ENCODE measurements around the gene GATA3.

GATA3 gene

GRCh38 chr10:8034466-8035005, 20.0 kb upstream of the GATA3 start:
- H3K36me3 Mint-ChIP-seq (ENCODE audit: low read depth) = peaks cover 4% of the 10 kb centered on the region
- ATAC-seq (no peak), DNase-seq (peak; percentile 9)
- no peak overlapping the region for H3K27ac Mint-ChIP-seq
- peaks cover 15% of the 10 kb centered on the region for H3K4me1 Mint-ChIP-seq
- peaks cover 65% of the 10 kb centered on the region for H3K27me3 Mint-ChIP-seq
- peaks cover 5% of the 10 kb centered on the region for H3K9me3 Mint-ChIP-seq
- no peak overlapping the region for H3K4me3 Mint-ChIP-seq

GRCh38 chr10:8035006-8035640, 19.4 kb upstream of the GATA3 start:
- no peak for DNase-seq
- Mint-ChIP-seq H3K27me3 (peaks cover 71% of the 10 kb centered on the region), H3K4me3 (peak overlapping the region; percentile 55), H3K27ac (peak overlapping the region; percentile 23), H3K4me1 (peaks cover 15% of the 10 kb centered on the region), H3K36me3 (ENCODE audit: low read depth) (peaks cover 4% of the 10 kb centered on the region), H3K9me3 (peaks cover 5% of the 10 kb centered on the region)
- no peak for ATAC-seq

- Mint-ChIP-seq H3K27ac (peak overlapping the region; percentile 23), H3K4me1 (peaks cover 15% of the 10 kb centered on the region), H3K9me3 (peaks cover 5% of the 10 kb centered on the region), H3K27me3 (peaks cover 78% of the 10 kb centered on the region), H3K4me3 (peak overlapping the region; percentile 55), H3K36me3 (ENCODE audit: low read depth) (peaks cover 4% of the 10 kb centered on the region)
- ATAC-seq = no peak
- DNase-seq = no peak
Observed at GRCh38 chr10:8035641-8036470, 18.6 kb upstream of the GATA3 start.

- Mint-ChIP-seq H3K27me3 (peaks cover 81% of the 10 kb centered on the region), H3K36me3 (ENCODE audit: low read depth) (peaks cover 4% of the 10 kb centered on the region), H3K9me3 (peaks cover 5% of the 10 kb centered on the region), H3K27ac (no peak overlapping the region), H3K4me1 (peaks cover 15% of the 10 kb centered on the region), H3K4me3 (no peak overlapping the region)
- ATAC-seq (no peak), DNase-seq (peak; percentile 6)
Observed at GRCh38 chr10:8036506-8037198, 17.8 kb upstream of the GATA3 start.

- H3K27ac Mint-ChIP-seq = no peak overlapping the region
- no peak overlapping the region for H3K4me3 Mint-ChIP-seq
- H3K27me3 Mint-ChIP-seq = peaks cover 83% of the 10 kb centered on the region
- peaks cover 20% of the 10 kb centered on the region for H3K4me1 Mint-ChIP-seq
- DNase-seq = no peak
- H3K9me3 Mint-ChIP-seq = peaks cover 5% of the 10 kb centered on the region
- no peak for ATAC-seq
- H3K36me3 Mint-ChIP-seq (ENCODE audit: low read depth) = peaks cover 4% of the 10 kb centered on the region
Observed at GRCh38 chr10:8037199-8037801, 17.2 kb upstream of the GATA3 start.

GRCh38 chr10:8037941-8038894, 16.3 kb upstream of the GATA3 start:
- ATAC-seq = no peak
- H3K27me3 Mint-ChIP-seq = peaks cover 83% of the 10 kb centered on the region
- H3K36me3 Mint-ChIP-seq (ENCODE audit: low read depth) = peaks cover 4% of the 10 kb centered on the region
- DNase-seq = peak; percentile 7
- no peak overlapping the region for H3K27ac Mint-ChIP-seq
- H3K9me3 Mint-ChIP-seq = peaks cover 5% of the 10 kb centered on the region
- peaks cover 28% of the 10 kb centered on the region for H3K4me1 Mint-ChIP-seq
- no peak overlapping the region for H3K4me3 Mint-ChIP-seq

- no peak for DNase-seq
- Mint-ChIP-seq H3K36me3 (ENCODE audit: low read depth) (peaks cover 9% of the 10 kb centered on the region), H3K9me3 (peaks cover 5% of the 10 kb centered on the region), H3K4me1 (peaks cover 38% of the 10 kb centered on the region), H3K27me3 (peaks cover 85% of the 10 kb centered on the region), H3K4me3 (no peak overlapping the region), H3K27ac (no peak overlapping the region)
- no peak for ATAC-seq
Observed at GRCh38 chr10:8039321-8039881, 15.1 kb upstream of the GATA3 start.

GRCh38 chr10:8040651-8041050, 13.8 kb upstream of the GATA3 start:
- Mint-ChIP-seq H3K27ac (no peak overlapping the region), H3K4me3 (no peak overlapping the region), H3K4me1 (peaks cover 41% of the 10 kb centered on the region), H3K27me3 (peaks cover 90% of the 10 kb centered on the region), H3K36me3 (ENCODE audit: low read depth) (peaks cover 5% of the 10 kb centered on the region), H3K9me3 (peaks cover 5% of the 10 kb centered on the region)
- DNase-seq (no peak), ATAC-seq (no peak)

GRCh38 chr10:8041284-8041991, 13.1 kb upstream of the GATA3 start:
- H3K4me1 Mint-ChIP-seq = peaks cover 48% of the 10 kb centered on the region
- H3K4me3 Mint-ChIP-seq = no peak overlapping the region
- H3K27ac Mint-ChIP-seq = no peak overlapping the region
- ATAC-seq (no peak), DNase-seq (no peak)
- H3K36me3 Mint-ChIP-seq (ENCODE audit: low read depth) = peaks cover 5% of the 10 kb centered on the region
- peaks cover 5% of the 10 kb centered on the region for H3K9me3 Mint-ChIP-seq
- peaks cover 96% of the 10 kb centered on the region for H3K27me3 Mint-ChIP-seq

- no peak for ATAC-seq
- Mint-ChIP-seq H3K4me1 (peaks cover 53% of the 10 kb centered on the region), H3K27me3 (peaks cover 97% of the 10 kb centered on the region), H3K36me3 (ENCODE audit: low read depth) (peaks cover 5% of the 10 kb centered on the region), H3K9me3 (peaks cover 5% of the 10 kb centered on the region), H3K27ac (no peak overlapping the region), H3K4me3 (no peak overlapping the region)
- peak; percentile 7 for DNase-seq
Observed at GRCh38 chr10:8041992-8042720, 12.3 kb upstream of the GATA3 start.

- Mint-ChIP-seq H3K9me3 (peaks cover 5% of the 10 kb centered on the region), H3K4me1 (peaks cover 55% of the 10 kb centered on the region), H3K27me3 (peaks cover 98% of the 10 kb centered on the region), H3K27ac (no peak overlapping the region), H3K36me3 (ENCODE audit: low read depth) (peaks cover 5% of the 10 kb centered on the region), H3K4me3 (no peak overlapping the region)
- no peak for DNase-seq
- no peak for ATAC-seq
Observed at GRCh38 chr10:8042721-8043568, 11.5 kb upstream of the GATA3 start.

Measured in activated naive CD8-positive, alpha-beta T cell treated with anti-CD3 and anti-CD28 coated beads, Interleukin-2, amount 50 U/mL, for 24 hours (primary cell).